ENCODE measurements around the gene LATS2.

DNA sequence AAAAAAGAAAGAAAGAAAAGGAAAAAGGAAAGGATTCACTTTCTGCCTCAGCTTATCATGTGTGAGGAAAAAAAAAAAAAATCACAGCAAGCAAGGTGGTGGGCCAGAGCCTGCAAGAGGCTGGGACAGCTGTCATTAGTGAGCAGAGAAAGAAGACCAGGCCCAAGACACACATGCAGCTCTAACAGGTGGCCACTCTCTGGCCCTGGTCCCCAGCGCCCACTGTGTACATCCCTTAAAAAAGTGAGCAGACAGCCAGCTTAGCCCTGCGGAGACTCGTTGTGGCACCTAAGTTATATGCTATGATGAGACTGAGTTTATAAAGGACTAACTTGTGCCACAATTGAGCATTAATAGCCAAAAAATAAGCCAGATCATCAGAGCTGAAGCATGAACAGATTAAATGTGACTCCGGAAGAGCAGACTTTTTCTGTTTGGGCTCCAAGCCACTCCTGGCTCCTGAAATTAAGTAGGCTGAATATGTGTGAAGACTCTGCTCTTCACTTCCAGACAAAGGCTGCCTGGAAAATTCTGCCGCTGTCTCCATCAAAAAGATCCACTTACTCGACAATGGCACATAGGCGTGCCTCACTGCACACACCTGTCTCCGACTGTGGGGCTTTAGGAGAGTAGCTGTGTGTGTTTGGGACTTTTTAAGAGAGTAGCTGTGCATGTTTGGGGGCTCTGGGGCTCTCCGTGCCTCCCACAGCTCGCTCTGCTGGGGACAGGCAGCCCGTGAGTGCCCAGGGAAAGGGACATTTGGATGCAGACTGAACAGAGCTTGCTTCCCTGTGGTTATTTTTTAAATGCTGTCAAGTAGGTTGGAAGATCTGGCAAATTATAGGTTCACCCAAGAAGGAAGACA is 55.0 kb downstream of the LATS2 start:
- TF ChIP-seq, protein P1, sequence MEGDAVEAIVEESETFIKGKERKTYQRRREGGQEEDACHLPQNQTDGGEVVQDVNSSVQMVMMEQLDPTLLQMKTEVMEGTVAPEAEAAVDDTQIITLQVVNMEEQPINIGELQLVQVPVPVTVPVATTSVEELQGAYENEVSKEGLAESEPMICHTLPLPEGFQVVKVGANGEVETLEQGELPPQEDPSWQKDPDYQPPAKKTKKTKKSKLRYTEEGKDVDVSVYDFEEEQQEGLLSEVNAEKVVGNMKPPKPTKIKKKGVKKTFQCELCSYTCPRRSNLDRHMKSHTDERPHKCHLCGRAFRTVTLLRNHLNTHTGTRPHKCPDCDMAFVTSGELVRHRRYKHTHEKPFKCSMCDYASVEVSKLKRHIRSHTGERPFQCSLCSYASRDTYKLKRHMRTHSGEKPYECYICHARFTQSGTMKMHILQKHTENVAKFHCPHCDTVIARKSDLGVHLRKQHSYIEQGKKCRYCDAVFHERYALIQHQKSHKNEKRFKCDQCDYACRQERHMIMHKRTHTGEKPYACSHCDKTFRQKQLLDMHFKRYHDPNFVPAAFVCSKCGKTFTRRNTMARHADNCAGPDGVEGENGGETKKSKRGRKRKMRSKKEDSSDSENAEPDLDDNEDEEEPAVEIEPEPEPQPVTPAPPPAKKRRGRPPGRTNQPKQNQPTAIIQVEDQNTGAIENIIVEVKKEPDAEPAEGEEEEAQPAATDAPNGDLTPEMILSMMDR (IDR thresholded peaks at IDR 0.05; ENCODE audit: control extremely low read depth in 1 of 3, insufficient read depth in 1 of 3, low read depth in 1 of 3, low read length in 3 of 3): no peak
- TF ChIP-seq, protein P2, sequence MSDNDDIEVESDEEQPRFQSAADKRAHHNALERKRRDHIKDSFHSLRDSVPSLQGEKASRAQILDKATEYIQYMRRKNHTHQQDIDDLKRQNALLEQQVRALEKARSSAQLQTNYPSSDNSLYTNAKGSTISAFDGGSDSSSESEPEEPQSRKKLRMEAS (IDR thresholded peaks at IDR 0.05): no peak
- no peak for TF ChIP-seq ZNF274 (IDR thresholded peaks at IDR 0.05; ENCODE audit: borderline replicate concordance, extremely low read depth, low read length)
- no peak for TF ChIP-seq TAF1 (IDR thresholded peaks at IDR 0.05; ENCODE audit: low read depth, low read length)
- TF ChIP-seq, protein P3, sequence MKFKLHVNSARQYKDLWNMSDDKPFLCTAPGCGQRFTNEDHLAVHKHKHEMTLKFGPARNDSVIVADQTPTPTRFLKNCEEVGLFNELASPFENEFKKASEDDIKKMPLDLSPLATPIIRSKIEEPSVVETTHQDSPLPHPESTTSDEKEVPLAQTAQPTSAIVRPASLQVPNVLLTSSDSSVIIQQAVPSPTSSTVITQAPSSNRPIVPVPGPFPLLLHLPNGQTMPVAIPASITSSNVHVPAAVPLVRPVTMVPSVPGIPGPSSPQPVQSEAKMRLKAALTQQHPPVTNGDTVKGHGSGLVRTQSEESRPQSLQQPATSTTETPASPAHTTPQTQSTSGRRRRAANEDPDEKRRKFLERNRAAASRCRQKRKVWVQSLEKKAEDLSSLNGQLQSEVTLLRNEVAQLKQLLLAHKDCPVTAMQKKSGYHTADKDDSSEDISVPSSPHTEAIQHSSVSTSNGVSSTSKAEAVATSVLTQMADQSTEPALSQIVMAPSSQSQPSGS (IDR thresholded peaks at IDR 0.05; ENCODE audit: low read length): no peak
- TF ChIP-seq NRF1 (IDR thresholded peaks at IDR 0.05; ENCODE audit: low read depth, low read length): no peak
- TF ChIP-seq EP300 (IDR thresholded peaks at IDR 0.05; ENCODE audit: borderline replicate concordance in 1 of 2, low read depth in 2 of 2, low read length in 2 of 2): no peak
- TF ChIP-seq RXRA (IDR thresholded peaks at IDR 0.05; ENCODE audit: insufficient read depth, low read depth, low read length): no peak
- TF ChIP-seq CBX5 (IDR thresholded peaks at IDR 0.05; ENCODE audit: low read depth, low read length): no peak
- TF ChIP-seq EZH2 (IDR thresholded peaks at IDR 0.05; ENCODE audit: low read depth, low read length, severe bottlenecking): no peak
- TF ChIP-seq POLR2A (IDR thresholded peaks at IDR 0.05; ENCODE audit: control extremely low read depth in 1 of 2, low read depth in 2 of 2, low read length in 2 of 2): no peak
- TF ChIP-seq SP2 (IDR thresholded peaks at IDR 0.05; ENCODE audit: low read length): no peak
- TF ChIP-seq KDM1A (IDR thresholded peaks at IDR 0.05; ENCODE audit: borderline replicate concordance, low read length): no peak
- TF ChIP-seq KDM5A (IDR thresholded peaks at IDR 0.05; ENCODE audit: low read length): no peak
